PFSK-1 (cell line): ENCODE data around the gene FRMD3.

Experiments
- FOXP2 ChIP-seq: optimal IDR thresholded peaks from 2 replicates; pipeline ENCODE3; 2011; ENCODE audit warnings: borderline replicate concordance, control low read depth, inconsistent platforms; ENCODE audit not compliant: insufficient read depth; ENCODE audit errors: extremely low read length, extremely low read depth
- POLR2AphosphoS5 ChIP-seq: IDR thresholded peaks from 2 replicates; pipeline ENCODE4 v1.6.1; 2012; ENCODE audit warnings: low read depth, mild to moderate bottlenecking, control low read depth, low read length, moderate library complexity
- REST ChIP-seq, 2 experiments: IDR thresholded peaks; 2 replicates each; pipeline versions ENCODE4 v1.6.1 to v1.8.0; 2011 to 2012; ENCODE audit warnings: low read depth in 2 of 2, low read length in 2 of 2, control low read depth in 1 of 2, inconsistent platforms in 1 of 2, mild to moderate bottlenecking in 1 of 2, moderate library complexity in 1 of 2; ENCODE audit not compliant: insufficient read depth in 1 of 2
- SIN3A ChIP-seq: IDR thresholded peaks from 2 replicates; pipeline ENCODE4 v1.6.1; 2012; ENCODE audit warnings: mild to moderate bottlenecking, low read length, moderate library complexity, borderline replicate concordance; ENCODE audit not compliant: insufficient read depth
- TAF1 ChIP-seq: IDR thresholded peaks from 2 replicates; pipeline ENCODE4 v1.6.1; 2012; ENCODE audit warnings: low read length, control low read depth, borderline replicate concordance; ENCODE audit not compliant: insufficient read depth

Gene FRMD3

GRCh38 chr9:83340451-83340850 lies 197.8 kb downstream of the FRMD3 start:
- TF ChIP-seq FOXP2: no peak
- TF ChIP-seq POLR2AphosphoS5: no peak
- TF ChIP-seq SIN3A: no peak
- no peak for TF ChIP-seq TAF1
- TF ChIP-seq REST (IDR thresholded peaks at IDR 0.05; ENCODE audit: insufficient read depth in 1 of 2, low read depth in 2 of 2, low read length in 2 of 2): no peak

- no peak for TF ChIP-seq TAF1
- TF ChIP-seq FOXP2: no peak
- TF ChIP-seq REST (IDR thresholded peaks at IDR 0.05; ENCODE audit: insufficient read depth in 1 of 2, low read depth in 2 of 2, low read length in 2 of 2): no peak
- TF ChIP-seq POLR2AphosphoS5: no peak
- no peak for TF ChIP-seq SIN3A
Observed at GRCh38 chr9:83339435-83339834, 198.8 kb downstream of the FRMD3 start.

- no peak for TF ChIP-seq FOXP2
- no peak for TF ChIP-seq TAF1
- TF ChIP-seq SIN3A: no peak
- no peak for TF ChIP-seq REST (IDR thresholded peaks at IDR 0.05; ENCODE audit: insufficient read depth in 1 of 2, low read depth in 2 of 2, low read length in 2 of 2)
- no peak for TF ChIP-seq POLR2AphosphoS5
Observed at GRCh38 chr9:83336706-83337105, 201.5 kb downstream of the FRMD3 start.

- TF ChIP-seq SIN3A (no peak), POLR2AphosphoS5 (no peak), FOXP2 (no peak)
Observed at GRCh38 chr9:83334320-83334719, 203.9 kb downstream of the FRMD3 start.

- TF ChIP-seq REST (IDR thresholded peaks at IDR 0.05; ENCODE audit: insufficient read depth in 1 of 2, low read depth in 2 of 2, low read length in 2 of 2) (no peak), POLR2AphosphoS5 (no peak), FOXP2 (no peak), TAF1 (no peak), SIN3A (no peak)
Observed at GRCh38 chr9:83330207-83331196, 207.7 kb downstream of the FRMD3 start.
